Keratinocyte (primary cell): ENCODE measurements around the gene PRDM11. TPM values are rescaled to one million over a fixed set of nuclear protein-coding genes. Genes with fewer than 3 reads are reported as not detected.

Experiments used
- DNase-seq: peaks from one replicate; pipeline ENCODE4 v3.0.0-alpha.2; 2011; ENCODE audit warnings: low read depth, missing footprints, low spot score
- FAIRE-seq: peaks from 2 replicates; lab custom pipeline; 2011; peaks lifted over from hg19 to GRCh38; lab: Jason Lieb, UNC
- H2AFZ ChIP-seq: 2 replicates; pipeline ENCODE4 v1.6.0; 2012; ENCODE audit warnings: low read length, control low read depth, inconsistent platforms; ENCODE audit not compliant: control insufficient read depth
- H3K27ac ChIP-seq: 2 replicates; pipeline ENCODE4 v1.5.1; 2011; ENCODE audit warnings: low read length; ENCODE audit not compliant: control insufficient read depth, insufficient read depth
- H3K27me3 ChIP-seq: 3 replicates; pipeline ENCODE4 v1.6.0; 2011; ENCODE audit warnings: low read length; ENCODE audit not compliant: control insufficient read depth, insufficient read depth; ENCODE audit errors: extremely low read depth
- H3K36me3 ChIP-seq, 2 experiments: 2 replicates in 1 of 2; 3 replicates in 1 of 2; pipeline ENCODE4 v1.5.1; 2011; ENCODE audit warnings: low read length in 2 of 2, mild to moderate bottlenecking in 1 of 2; ENCODE audit not compliant: control insufficient read depth in 2 of 2, insufficient read depth in 2 of 2; ENCODE audit errors: extremely low read depth in 1 of 2
- H3K4me1 ChIP-seq: 3 replicates; pipeline ENCODE4 v1.5.1; 2011; ENCODE audit warnings: low read length; ENCODE audit not compliant: control insufficient read depth, insufficient read depth; ENCODE audit errors: extremely low read depth
- H3K4me2 ChIP-seq: 3 replicates; pipeline ENCODE4 v1.6.0; 2011; ENCODE audit warnings: low read depth, low read length; ENCODE audit not compliant: control insufficient read depth, insufficient read depth; ENCODE audit errors: extremely low read depth
- H3K4me3 ChIP-seq, 3 experiments: fragments of 200-600 bp in 1 of 3; sonication (generic) in 1 of 3; 2 replicates in 2 of 3; 3 replicates in 1 of 3; pipeline ENCODE4 v1.5.1; 2011 to 2016; ENCODE audit warnings: low read length in 3 of 3, mild to moderate bottlenecking in 3 of 3, control low read depth in 2 of 3, inconsistent platforms in 1 of 3, low read depth in 1 of 3, mixed read lengths in 1 of 3, mixed run types in 1 of 3, moderate library complexity in 1 of 3; ENCODE audit not compliant: control insufficient read depth in 2 of 3, insufficient read depth in 2 of 3; ENCODE audit errors: extremely low read depth in 1 of 3
- H3K79me2 ChIP-seq: 2 replicates; pipeline ENCODE4 v1.6.0; 2012; ENCODE audit warnings: low read length; ENCODE audit not compliant: control insufficient read depth, insufficient read depth
- H3K9ac ChIP-seq: 3 replicates; pipeline ENCODE4 v1.6.0; 2011; ENCODE audit warnings: low read length; ENCODE audit not compliant: control insufficient read depth, insufficient read depth; ENCODE audit errors: extremely low read depth
- H3K9me1 ChIP-seq: 3 replicates; pipeline ENCODE4 v1.6.0; 2011; ENCODE audit warnings: low read length; ENCODE audit not compliant: control insufficient read depth, insufficient read depth; ENCODE audit errors: extremely low read depth
- H3K9me3 ChIP-seq: 2 replicates; pipeline ENCODE4 v1.5.1; 2012; ENCODE audit warnings: low read depth, low read length; ENCODE audit not compliant: control insufficient read depth
- H4K20me1 ChIP-seq: 3 replicates; pipeline ENCODE4 v1.6.0; 2011; ENCODE audit warnings: low read length; ENCODE audit not compliant: control insufficient read depth, insufficient read depth; ENCODE audit errors: extremely low read depth
- EZH2 ChIP-seq: IDR thresholded peaks from one replicate; pipeline ENCODE4 v1.6.1; 2012; ENCODE audit warnings: inconsistent platforms, mild to moderate bottlenecking, low read length, moderate library complexity
- dilution Hi-C: fragments of 300-500 bp; cut with MboI; formaldehyde crosslinking; loops from one replicate; pipeline ENCODE4 v1.7.0; 2020; ENCODE audit warnings: low sequenced_read_pairs; ENCODE audit not compliant: extremely low pct_ligation_motif_present
- polyA plus RNA-seq, 5 experiments: library from polyadenylated mRNA; depleted of rRNA in 3 of 5; stranded (reverse) in 3 of 5; stranded (forward) in 1 of 5; unstranded in 1 of 5; fragments of >200 nt; gene quantifications; 1 replicate in 1 of 5; 2 replicates in 3 of 5; 3 replicates in 1 of 5; pipeline versions ENCODE4 v1.2.1 to v1.2.3, GENCODE V29; 2011 to 2012; ENCODE audit warnings: missing spikeins in 2 of 5, low read depth in 1 of 5, low replicate concordance in 1 of 5
- TF ChIP-seq, protein P1 (sequence below), 3 experiments: IDR thresholded peaks in 1 of 3; conservative IDR thresholded peaks in 1 of 3; optimal IDR thresholded peaks in 1 of 3; 2 replicates in 2 of 3; 3 replicates in 1 of 3; pipeline versions ENCODE3 to v1.5.1; 2011; ENCODE audit warnings: low read length in 3 of 3, mild to moderate bottlenecking in 3 of 3, moderate library complexity in 2 of 3, control low read depth in 1 of 3, inconsistent platforms in 1 of 3; ENCODE audit not compliant: insufficient read depth in 2 of 3; ENCODE audit errors: extremely low read depth in 1 of 3

The PRDM11 gene
- polyA plus RNA-seq, 1 donor (not counting 4 experiments of a cell fraction or from before 2014, with no cell fraction given), result 2.1 TPM

DNA sequence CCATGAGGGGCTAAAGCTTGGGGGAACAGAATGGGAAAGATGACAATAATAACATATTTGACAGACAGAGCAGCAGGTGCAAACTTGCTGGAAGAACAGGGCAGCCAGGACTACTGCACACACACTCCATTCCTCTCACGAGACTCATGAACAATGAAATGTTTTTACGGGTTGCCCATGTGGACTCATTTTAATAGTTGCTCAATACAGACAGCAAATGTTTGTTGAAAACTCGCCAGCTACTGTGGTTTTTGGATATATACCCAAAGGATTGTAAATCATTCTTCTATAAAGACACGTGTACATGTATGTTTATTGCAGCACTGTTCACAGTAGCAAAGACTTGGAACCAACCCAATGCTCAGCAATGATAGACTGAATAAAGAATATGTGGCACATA is 129.4 kb downstream of the PRDM11 start:
- no peak for TF ChIP-seq EZH2
- TF ChIP-seq, protein P1, sequence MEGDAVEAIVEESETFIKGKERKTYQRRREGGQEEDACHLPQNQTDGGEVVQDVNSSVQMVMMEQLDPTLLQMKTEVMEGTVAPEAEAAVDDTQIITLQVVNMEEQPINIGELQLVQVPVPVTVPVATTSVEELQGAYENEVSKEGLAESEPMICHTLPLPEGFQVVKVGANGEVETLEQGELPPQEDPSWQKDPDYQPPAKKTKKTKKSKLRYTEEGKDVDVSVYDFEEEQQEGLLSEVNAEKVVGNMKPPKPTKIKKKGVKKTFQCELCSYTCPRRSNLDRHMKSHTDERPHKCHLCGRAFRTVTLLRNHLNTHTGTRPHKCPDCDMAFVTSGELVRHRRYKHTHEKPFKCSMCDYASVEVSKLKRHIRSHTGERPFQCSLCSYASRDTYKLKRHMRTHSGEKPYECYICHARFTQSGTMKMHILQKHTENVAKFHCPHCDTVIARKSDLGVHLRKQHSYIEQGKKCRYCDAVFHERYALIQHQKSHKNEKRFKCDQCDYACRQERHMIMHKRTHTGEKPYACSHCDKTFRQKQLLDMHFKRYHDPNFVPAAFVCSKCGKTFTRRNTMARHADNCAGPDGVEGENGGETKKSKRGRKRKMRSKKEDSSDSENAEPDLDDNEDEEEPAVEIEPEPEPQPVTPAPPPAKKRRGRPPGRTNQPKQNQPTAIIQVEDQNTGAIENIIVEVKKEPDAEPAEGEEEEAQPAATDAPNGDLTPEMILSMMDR (optimal IDR thresholded peaks at IDR 0.05 in 1 of 3, IDR thresholded peaks at IDR 0.05 in 1 of 3, conservative IDR thresholded peaks at IDR 0.05 in 1 of 3; ENCODE audit: extremely low read depth in 1 of 3, insufficient read depth in 2 of 3, low read length in 3 of 3), result no peak
- no peaks in the 10 kb centered on the region for H3K4me1 ChIP-seq
- no peak for DNase-seq
- H3K79me2 ChIP-seq, result no peaks in the 10 kb centered on the region
- no peak overlapping the region for H3K27ac ChIP-seq
- H3K9ac ChIP-seq, result no peak overlapping the region
- H3K9me3 ChIP-seq, result no peaks in the 10 kb centered on the region
- dilution Hi-C loops, result no loop called here
- FAIRE-seq, result no peak
- H3K27me3 ChIP-seq, result no peaks in the 10 kb centered on the region
- no peaks in the 10 kb centered on the region for H4K20me1 ChIP-seq
- H3K9me1 ChIP-seq, result no peaks in the 10 kb centered on the region
- no peak overlapping the region for H3K4me3 ChIP-seq
- no peak overlapping the region for H2AFZ ChIP-seq
- H3K4me2 ChIP-seq, result no peak overlapping the region
- no peaks in the 10 kb centered on the region for H3K36me3 ChIP-seq

DNA sequence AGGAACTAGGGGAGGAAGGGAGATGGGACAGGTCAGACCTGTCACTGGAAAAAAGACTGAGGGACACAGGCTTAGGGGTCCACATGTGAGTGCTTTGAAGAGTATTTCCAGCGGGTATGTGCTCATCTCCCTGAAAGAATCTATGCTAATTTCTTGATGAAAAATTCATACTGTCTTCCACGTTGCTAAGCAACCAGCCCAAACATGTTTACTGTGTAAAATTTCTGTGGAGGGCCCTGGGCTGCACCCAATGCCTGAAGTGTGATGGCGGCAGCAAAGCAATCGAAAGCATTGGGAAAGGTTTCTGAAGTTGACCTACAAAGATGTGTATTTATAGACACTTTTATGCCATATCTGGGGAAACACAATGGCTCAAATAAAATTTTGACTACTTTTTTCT is 132.3 kb downstream of the PRDM11 start:
- dilution Hi-C loops, result no loop called here
- no peak for FAIRE-seq

More for the DNA sequence above, 132.3 kb downstream of the PRDM11 start:
- Histone ChIP-seq H3K9me1 (no peaks in the 10 kb centered on the region), H3K4me2 (no peak overlapping the region), H2AFZ (no peak overlapping the region), H4K20me1 (no peaks in the 10 kb centered on the region), H3K79me2 (no peaks in the 10 kb centered on the region), H3K9ac (no peak overlapping the region), H3K4me3 (no peak overlapping the region), H3K4me1 (no peaks in the 10 kb centered on the region), H3K36me3 (no peaks in the 10 kb centered on the region), H3K27me3 (peaks cover 14% of the 10 kb centered on the region), H3K9me3 (no peaks in the 10 kb centered on the region), H3K27ac (no peak overlapping the region)
- TF ChIP-seq, protein P1 (optimal IDR thresholded peaks at IDR 0.05 in 1 of 3, IDR thresholded peaks at IDR 0.05 in 1 of 3, conservative IDR thresholded peaks at IDR 0.05 in 1 of 3; ENCODE audit: extremely low read depth in 1 of 3, insufficient read depth in 2 of 3, low read length in 3 of 3), result no peak
- TF ChIP-seq EZH2, result no peak
- DNase-seq, result no peak
